ENCODE results near the gene EML6. TPM values are rescaled to one million over a fixed set of nuclear protein-coding genes. Genes with fewer than 3 reads are reported as not detected.
"Not testable (repeated sequence)": the region's sequence is repeated elsewhere in the genome, so short reads cannot be mapped to it uniquely, and the experiment has no call there.

EML6 gene
- total and polyA plus RNA-seq, 2 of the 8 experiments (the other 6 are each of a cell fraction or from before 2014, with no cell fraction given) = 1.2 to 1.6 TPM

DNA sequence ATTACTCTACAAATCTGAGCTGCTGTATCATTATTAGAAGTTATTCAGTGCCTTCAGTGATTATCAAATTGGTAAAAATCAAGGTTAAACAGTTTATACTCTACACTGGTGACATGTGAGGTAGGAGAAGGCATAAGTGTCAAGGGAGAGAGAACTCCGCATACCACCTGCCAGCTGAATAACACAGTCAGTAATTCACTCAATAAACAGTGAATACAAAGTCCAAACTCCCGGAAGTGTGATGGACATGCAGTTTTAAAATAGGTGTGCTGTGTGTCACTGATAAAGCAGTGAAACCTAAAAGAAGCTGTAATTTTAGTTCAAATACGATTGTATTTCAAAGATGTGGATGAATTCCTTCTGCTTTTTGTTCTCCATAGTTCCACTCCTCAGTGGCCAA, 149.8 kb downstream of the EML6 start:
- H3K23ac ChIP-seq (ENCODE audit: insufficient read length); H3K56ac ChIP-seq (replicated peaks; ENCODE audit: insufficient read length, low read depth, low read length); H2BK20ac ChIP-seq (ENCODE audit: low read length); CTCF ChIA-PET (ENCODE audit: partially characterized antibody); H3K18ac ChIP-seq (ENCODE audit: extremely low read depth, low read length); H3K23me2 ChIP-seq (ENCODE audit: low read depth, low read length); H3K4me3 ChIP-seq (ENCODE audit: extremely low read depth in 1 of 4, insufficient read depth in 2 of 4, low read depth in 3 of 4, low read length in 4 of 4); H3K27ac ChIP-seq (ENCODE audit: low read depth, low read length); H3K27me3 ChIP-seq (replicated peaks in 1 of 4; ENCODE audit: control insufficient read depth in 3 of 4, extremely low read depth in 1 of 4, insufficient read depth in 3 of 4, low read length in 3 of 4); H2AFZ ChIP-seq (ENCODE audit: low read length); H3K14ac ChIP-seq (ENCODE audit: insufficient read length); H4K20me1 ChIP-seq (replicated peaks in 1 of 2; ENCODE audit: control insufficient read depth in 1 of 2, insufficient read depth in 2 of 2, low read length in 2 of 2); H3K9ac ChIP-seq (replicated peaks in 1 of 4; ENCODE audit: extremely low read depth in 1 of 4, low read depth in 3 of 4, low read length in 3 of 4); H2AK5ac ChIP-seq (ENCODE audit: low read depth, low read length); POLR2A ChIA-PET (ENCODE audit: partially characterized antibody); H2BK15ac ChIP-seq (ENCODE audit: low read length); H4K5ac ChIP-seq (ENCODE audit: insufficient read length, low read depth, low read length); H3K36me3 ChIP-seq (ENCODE audit: control insufficient read depth in 2 of 4, insufficient read depth in 4 of 4, low read length in 3 of 4); H2BK12ac ChIP-seq (ENCODE audit: low read depth, low read length); FAIRE-seq; H3K9me3 ChIP-seq (ENCODE audit: insufficient read depth in 2 of 2, low read depth in 1 of 2, low read length in 1 of 2); H3K4ac ChIP-seq (replicated peaks; ENCODE audit: insufficient read length, low read depth, low read length); H2BK120ac ChIP-seq (replicated peaks; ENCODE audit: low read depth, low read length); H2BK5ac ChIP-seq (ENCODE audit: low read depth, low read length); H3K4me2 ChIP-seq (ENCODE audit: insufficient read depth in 1 of 2, low read depth in 2 of 2, low read length in 2 of 2); H4K8ac ChIP-seq (ENCODE audit: extremely low read depth, insufficient read depth, low read length); H4K91ac ChIP-seq (replicated peaks; ENCODE audit: insufficient read length, low read length); H3K79me2 ChIP-seq (ENCODE audit: control insufficient read depth in 1 of 2, insufficient read depth in 2 of 2, low read length in 2 of 2); DNase-seq (ENCODE audit: low read depth in 1 of 2, low spot score in 2 of 2); H3K79me1 ChIP-seq (ENCODE audit: low read depth, low read length); H3K4me1 ChIP-seq (replicated peaks in 1 of 4; ENCODE audit: control insufficient read depth in 3 of 4, insufficient read depth in 4 of 4, low read length in 3 of 4): not testable (repeated sequence)
- 83% methylated on average over 3 of the region's 3 CpGs; no CpG with 5 or more reads in 1 of the 2 experiments for WGBS, 2 experiments (ENCODE audit: extremely low coverage in 1 of 2, insufficient coverage in 1 of 2, insufficient read length in 1 of 2, insufficient replicate concordance in 2 of 2, low coverage in 1 of 2, low lambda C conversion rate in 2 of 2, missing lambda C conversion rate in 1 of 2)
